Measurements from ENCODE around the gene UGT1A7. TPM values are rescaled to one million over a fixed set of nuclear protein-coding genes. Genes with fewer than 3 reads are reported as not detected.
"Not testable (repeated sequence)": the region's sequence is repeated elsewhere in the genome, so short reads cannot be mapped to it uniquely, and the experiment has no call there.

The UGT1A7 gene
- 1 to 10 TPM; 1.3 to 6.9 (median 4.6) TPM for total RNA-seq
- long read RNA-seq, partial matches to known transcripts, result 0 of 18 reads
- long read RNA-seq, other reads (novel, unspliced or antisense), result 18 of 18 reads

DNA sequence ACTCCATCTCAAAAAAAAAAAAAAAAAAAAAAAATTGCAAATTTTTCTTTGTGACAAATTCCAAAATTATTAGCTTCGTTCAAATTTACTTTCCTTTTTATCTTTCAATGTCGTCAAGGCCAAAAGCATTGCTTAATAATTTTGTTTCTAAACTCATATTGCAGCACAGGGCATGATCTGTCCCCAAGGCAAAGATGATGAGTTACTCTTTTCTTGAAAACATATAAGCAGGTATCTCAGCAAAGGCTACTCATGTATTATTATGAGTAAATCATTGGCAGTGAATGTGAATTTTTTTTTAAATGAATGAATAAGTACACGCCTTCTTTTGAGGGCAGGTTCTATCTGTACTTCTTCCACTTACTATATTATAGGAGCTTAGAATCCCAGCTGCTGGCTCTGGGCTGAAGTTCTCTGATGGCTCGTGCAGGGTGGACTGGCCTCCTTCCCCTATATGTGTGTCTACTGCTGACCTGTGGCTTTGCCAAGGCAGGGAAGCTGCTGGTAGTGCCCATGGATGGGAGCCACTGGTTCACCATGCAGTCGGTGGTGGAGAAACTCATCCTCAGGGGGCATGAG lies at the start of gene UGT1A7:
UGT1A7 (plus strand) TSS at position 381 of the 579 bp plus-strand sequence; CDS start at position 418, 37 bp downstream.
- DNase-seq (no peak), ATAC-seq (peak in 2 of 4 donors; percentile 29 to 56)
- Histone ChIP-seq H3K27me3 (no peaks in the 10 kb centered on the region), H3K27ac (no peak within 1 kb of the TSS), H3K4me1 (peaks cover 0 to 20% (median 0%) of the 10 kb centered on the region in 4 donors), H3K9me3 (no peaks in the 10 kb centered on the region), H3K36me3 (no peaks in the 10 kb centered on the region), H3K4me3 (no peak within 1 kb of the TSS)
- WGBS (ENCODE audit: insufficient coverage, low coverage, low lambda C conversion rate, missing lambda C conversion rate), result 44% methylated on average over 3 of the region's 5 CpGs
- no peak for TF ChIP-seq POLR2A (IDR thresholded peaks at IDR 0.05)
- TF ChIP-seq, protein P1, sequence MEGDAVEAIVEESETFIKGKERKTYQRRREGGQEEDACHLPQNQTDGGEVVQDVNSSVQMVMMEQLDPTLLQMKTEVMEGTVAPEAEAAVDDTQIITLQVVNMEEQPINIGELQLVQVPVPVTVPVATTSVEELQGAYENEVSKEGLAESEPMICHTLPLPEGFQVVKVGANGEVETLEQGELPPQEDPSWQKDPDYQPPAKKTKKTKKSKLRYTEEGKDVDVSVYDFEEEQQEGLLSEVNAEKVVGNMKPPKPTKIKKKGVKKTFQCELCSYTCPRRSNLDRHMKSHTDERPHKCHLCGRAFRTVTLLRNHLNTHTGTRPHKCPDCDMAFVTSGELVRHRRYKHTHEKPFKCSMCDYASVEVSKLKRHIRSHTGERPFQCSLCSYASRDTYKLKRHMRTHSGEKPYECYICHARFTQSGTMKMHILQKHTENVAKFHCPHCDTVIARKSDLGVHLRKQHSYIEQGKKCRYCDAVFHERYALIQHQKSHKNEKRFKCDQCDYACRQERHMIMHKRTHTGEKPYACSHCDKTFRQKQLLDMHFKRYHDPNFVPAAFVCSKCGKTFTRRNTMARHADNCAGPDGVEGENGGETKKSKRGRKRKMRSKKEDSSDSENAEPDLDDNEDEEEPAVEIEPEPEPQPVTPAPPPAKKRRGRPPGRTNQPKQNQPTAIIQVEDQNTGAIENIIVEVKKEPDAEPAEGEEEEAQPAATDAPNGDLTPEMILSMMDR (IDR thresholded peaks at IDR 0.05), result no peak
- intact Hi-C loops (cut with DNase I), result no loop called here

- H3K4me3 ChIP-seq; H3K27me3 ChIP-seq; H3K27ac ChIP-seq; ATAC-seq; intact Hi-C loops (cut with DNase I); H3K9me3 ChIP-seq; H3K4me1 ChIP-seq; DNase-seq; H3K36me3 ChIP-seq: not testable (repeated sequence)
- 73% methylated on average over 9 of the region's 10 CpGs for WGBS (ENCODE audit: insufficient coverage, low coverage, low lambda C conversion rate, missing lambda C conversion rate)
Observed at GRCh38 chr2:233636306-233636705, 45.4 kb upstream of the UGT1A7 start, which contains the start of gene UGT1A10. Gene UGT1A10, plus strand, starts transcription at chr2:233636448. Its CDS starts 75 bp downstream, at chr2:233636523.

DNA sequence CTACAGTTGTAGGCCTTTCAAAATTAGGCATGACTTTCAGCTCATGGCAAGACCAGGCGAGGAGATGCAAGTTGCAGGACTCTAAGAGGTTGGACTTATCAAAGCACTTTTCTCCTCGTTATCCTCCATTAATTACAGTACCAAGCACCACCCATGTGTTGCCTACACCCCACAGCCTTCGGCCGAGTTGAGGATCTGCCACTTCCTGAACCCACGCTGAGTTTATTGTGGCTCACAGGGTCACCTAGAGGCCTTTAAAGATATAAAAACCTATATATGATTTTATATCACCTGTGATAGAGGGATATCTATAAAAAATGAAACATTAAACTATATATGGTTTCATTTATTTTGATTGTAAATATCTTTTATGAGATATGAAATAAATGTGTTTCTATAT lies 42.9 kb upstream of the UGT1A7 start:
- H3K27ac ChIP-seq, result no peak overlapping the region
- no peak overlapping the region for H3K4me3 ChIP-seq
- no peaks in the 10 kb centered on the region for H3K36me3 ChIP-seq
- intact Hi-C loops (cut with DNase I), result no loop called here
- TF ChIP-seq, protein P1 (IDR thresholded peaks at IDR 0.05), result no peak
- no peak for TF ChIP-seq POLR2A (IDR thresholded peaks at IDR 0.05)
- DNase-seq (no peak), ATAC-seq (no peak)
- WGBS (ENCODE audit: insufficient coverage, low coverage, low lambda C conversion rate, missing lambda C conversion rate), result 61% methylated on average over 5 of the region's 5 CpGs
- H3K27me3 ChIP-seq, result no peaks in the 10 kb centered on the region
- H3K9me3 ChIP-seq, result no peaks in the 10 kb centered on the region
- no peaks in the 10 kb centered on the region for H3K4me1 ChIP-seq

GRCh38 chr2:233639860-233640259 lies 41.8 kb upstream of the UGT1A7 start:
- no peaks in the 10 kb centered on the region for H3K27me3 ChIP-seq
- DNase-seq (no peak), ATAC-seq (no peak)
- TF ChIP-seq POLR2A (IDR thresholded peaks at IDR 0.05), result no peak
- TF ChIP-seq, protein P1 (IDR thresholded peaks at IDR 0.05), result no peak
- no peaks in the 10 kb centered on the region for H3K36me3 ChIP-seq
- no peak overlapping the region for H3K27ac ChIP-seq
- no peaks in the 10 kb centered on the region for H3K9me3 ChIP-seq
- intact Hi-C loops (cut with DNase I), result no loop called here
- no peak overlapping the region for H3K4me3 ChIP-seq
- H3K4me1 ChIP-seq, result no peaks in the 10 kb centered on the region

- H3K4me1 ChIP-seq, result no peaks in the 10 kb centered on the region
- WGBS (ENCODE audit: insufficient coverage, low coverage, low lambda C conversion rate, missing lambda C conversion rate), result no CpG with 5 or more reads among the region's 1 CpG
- intact Hi-C loops (cut with DNase I), result no loop called here
- H3K9me3 ChIP-seq, result no peaks in the 10 kb centered on the region
- ATAC-seq, result peak; percentile 31 to 74 (median 50)
- H3K27me3 ChIP-seq, result no peaks in the 10 kb centered on the region
- no peaks in the 10 kb centered on the region for H3K36me3 ChIP-seq
- peak in 1 of 3 donors; percentile 26 for DNase-seq
- no peak for TF ChIP-seq POLR2A (IDR thresholded peaks at IDR 0.05)
- TF ChIP-seq, protein P1 (IDR thresholded peaks at IDR 0.05), result peak in 3 of 4 donors; percentile 17 to 47 (median 33)
- no peak overlapping the region for H3K4me3 ChIP-seq
- no peak overlapping the region for H3K27ac ChIP-seq
Observed at GRCh38 chr2:233643128-233643527, 38.6 kb upstream of the UGT1A7 start.

GRCh38 chr2:233646033-233646432 lies 35.7 kb upstream of the UGT1A7 start:
- 63% methylated on average over 3 of the region's 3 CpGs for WGBS (ENCODE audit: insufficient coverage, low coverage, low lambda C conversion rate, missing lambda C conversion rate)
- ATAC-seq; intact Hi-C loops (cut with DNase I); H3K27me3 ChIP-seq; H3K27ac ChIP-seq; H3K4me1 ChIP-seq; H3K9me3 ChIP-seq; DNase-seq; H3K36me3 ChIP-seq; H3K4me3 ChIP-seq: not testable (repeated sequence)

Measured in right lobe of liver (tissue), 6 donors.